HepG2 (cell line): ENCODE measurements around the gene TUT7. TPM values are rescaled to one million over a fixed set of nuclear protein-coding genes. Genes with fewer than 3 reads are reported as not detected.

Experiments used
- ATAC-seq: fragments of 200-7000 bp; cut with Tn5 transposase; 3 replicates; pipeline ENCODE4 v1.9.1; 2020; ENCODE audit warnings: mild to moderate bottlenecking, moderate library complexity
- BruUV-seq: library from RNA; stranded (reverse); fragments of 400-500 nt; replicated peaks from 2 replicates; lab custom pipeline; 2021; lab: Mats Ljungman, UMichigan
- CTCF ChIA-PET: fragments of 300-600 bp; formaldehyde crosslinking; extraction: SDS; loops from one replicate; lab custom pipeline; 2021; ENCODE audit warnings: low total read pairs, inconsistent platforms, low intra/inter-chr PET ratio; lab: Yijun Ruan, JAX
- POLR2A ChIA-PET: fragments of 350-600 bp; sonication (Branson Sonifier 250); formaldehyde crosslinking; loops from one replicate; lab custom pipeline; 2020; ENCODE audit warnings: antibody characterized with exemption, inconsistent platforms; lab: Yijun Ruan, JAX
- DNase-seq: peaks from one replicate; pipeline ENCODE4 v3.0.0-alpha.2; 2015; ENCODE audit warnings: low spot score
- FAIRE-seq: peaks from 3 replicates; lab custom pipeline; 2011; peaks lifted over from hg19 to GRCh38; lab: Jason Lieb, UNC
- H2AFZ ChIP-seq: one replicate; pipeline ENCODE4 v1.6.1; 2011; ENCODE audit warnings: low read length, inconsistent platforms
- H3K27ac ChIP-seq: fragments of 300-600 bp; 3 replicates; pipeline ENCODE4 v1.8.0; 2011; ENCODE audit warnings: mixed run types, mild to moderate bottlenecking, mixed read lengths, low read length, inconsistent platforms; ENCODE audit not compliant: insufficient read depth; ENCODE audit errors: extremely low read length
- H3K27me3 ChIP-seq, 2 experiments: fragments of 200-600 bp in 1 of 2; 2 replicates in 1 of 2; 3 replicates in 1 of 2; pipeline versions ENCODE4 v1.6.0 to v1.8.0; 2011; ENCODE audit warnings: low read length in 2 of 2, mild to moderate bottlenecking in 2 of 2, moderate library complexity in 2 of 2, inconsistent platforms in 1 of 2; ENCODE audit not compliant: insufficient read depth in 2 of 2, control insufficient read depth in 1 of 2
- H3K36me3 ChIP-seq, 2 experiments: fragments of 200-600 bp in 1 of 2; replicated peaks in 1 of 2; 2 replicates in 1 of 2; 3 replicates in 1 of 2; pipeline versions ENCODE4 v1.5.1 to v1.8.0; 2011; ENCODE audit warnings: low read length in 2 of 2, inconsistent platforms in 1 of 2; ENCODE audit not compliant: insufficient read depth in 2 of 2, control insufficient read depth in 1 of 2
- H3K4me1 ChIP-seq: 2 replicates; pipeline ENCODE4 v1.5.1; 2012; ENCODE audit warnings: low read length, inconsistent platforms; ENCODE audit not compliant: insufficient read depth
- H3K4me2 ChIP-seq: 2 replicates; pipeline ENCODE4 v1.6.0; 2011; ENCODE audit warnings: low read depth, low read length, inconsistent platforms
- H3K4me3 ChIP-seq, 3 experiments: fragments of 200-600 bp in 1 of 3; sonication (generic), shearing (Covaris generic) in 1 of 3; replicated peaks in 1 of 3; 2 replicates each; pipeline ENCODE4 v1.5.1; 2011 to 2016; ENCODE audit warnings: low read length in 3 of 3, inconsistent platforms in 2 of 3, low read depth in 2 of 3, mild to moderate bottlenecking in 2 of 3, control low read depth in 1 of 3, mixed read lengths in 1 of 3; ENCODE audit not compliant: insufficient read depth in 1 of 3
- H3K79me2 ChIP-seq: one replicate; pipeline ENCODE4 v1.6.1; 2011; ENCODE audit warnings: low read length, inconsistent platforms; ENCODE audit not compliant: insufficient read depth
- H3K9ac ChIP-seq: 2 replicates; pipeline ENCODE4 v1.6.0; 2011; ENCODE audit warnings: mild to moderate bottlenecking, low read depth, low read length, inconsistent platforms; ENCODE audit not compliant: insufficient read depth
- H3K9me3 ChIP-seq: 2 replicates; pipeline ENCODE4 v1.5.1; 2012; ENCODE audit warnings: mild to moderate bottlenecking, low read length
- H4K20me1 ChIP-seq: 2 replicates; pipeline ENCODE4 v1.6.0; 2011; ENCODE audit warnings: inconsistent platforms, mild to moderate bottlenecking, low read length, moderate library complexity; ENCODE audit not compliant: insufficient read depth
- E2F5 ChIP-seq: sonication (generic); formaldehyde crosslinking; conservative IDR thresholded peaks from 2 replicates; pipeline ENCODE4 v1.4.0; 2020; ENCODE audit warnings: missing genetic modification reagents
- GMEB1 ChIP-seq: sonication (generic); formaldehyde crosslinking; IDR thresholded peaks from 2 replicates; pipeline ENCODE4 v1.5.1; 2020; ENCODE audit warnings: missing genetic modification reagents, mild to moderate bottlenecking, borderline replicate concordance
- HOXD1 ChIP-seq: sonication (generic); formaldehyde crosslinking; IDR thresholded peaks from 2 replicates; pipeline ENCODE4 v1.5.0; 2020; ENCODE audit warnings: missing genetic modification reagents
- NBN ChIP-seq: fragments of 450-650 bp; conservative IDR thresholded peaks from 2 replicates; pipeline ENCODE4 v1.6.1; 2017
- SAP130 ChIP-seq: IDR thresholded peaks from 2 replicates; pipeline ENCODE4 v1.6.1; 2016; ENCODE audit warnings: low read depth
- ZFP90 ChIP-seq: sonication (generic); formaldehyde crosslinking; IDR thresholded peaks from 2 replicates; pipeline ENCODE4 v1.8.0; 2022; ENCODE audit warnings: missing genetic modification reagents, mild to moderate bottlenecking, inconsistent platforms, borderline replicate concordance
- ZNF317 ChIP-seq: sonication (generic); formaldehyde crosslinking; IDR thresholded peaks from 2 replicates; pipeline ENCODE4 v1.5.0; 2020; ENCODE audit warnings: mild to moderate bottlenecking, missing genetic modification reagents
- WGBS: methylation state at CpG from one replicate; pipeline ENCODE4 v1.1.6; 2017; ENCODE audit warnings: low lambda C conversion rate; 5-methylcytosine and 5-hydroxymethylcytosine counted together
- in situ Hi-C: cut with HindIII; loops from 2 replicates; pipeline ENCODE4 v1.10.0; 2017; ENCODE audit warnings: low pct_unique_long_range_greater_than_20kb; ENCODE audit not compliant: extremely low pct_ligation_motif_present
- intact Hi-C: fragments of 100-400 bp; cut with micrococcal nuclease; formaldehyde crosslinking; loops from one replicate; pipeline ENCODE4 v1.10.0; 2022; ENCODE audit not compliant: unreplicated experiment
- polyA plus RNA-seq, 8 experiments: library from polyadenylated mRNA; depleted of rRNA in 3 of 8; stranded (reverse) in 7 of 8; unstranded in 1 of 8; fragments of >200 nt; fragmentation: Illumina TruSeq in 4 of 8; extraction: Trizol in 4 of 8; gene quantifications; 2 replicates each; pipeline versions ENCODE4 v1.2.1 to v1.2.3, GENCODE V29; 2011 to 2016; ENCODE audit warnings: low read depth in 4 of 8, missing spikeins in 1 of 8, mixed read lengths in 1 of 8; ENCODE audit not compliant: insufficient read depth in 1 of 8
- total RNA-seq, 5 experiments: library from RNA; depleted of rRNA; stranded (reverse); fragments of >200 nt; fragmentation: Illumina TruSeq; extraction: Trizol; gene quantifications; 2 replicates each; pipeline ENCODE4 v1.2.3, GENCODE V29; 2016; ENCODE audit warnings: low read depth in 1 of 5

Gene TUT7
- total and polyA plus RNA-seq, 2 of the 13 experiments (the other 11 are each of a cell fraction or from before 2014, with no cell fraction given): 12.0 to 19.4 TPM

- peak; percentile 28 for FAIRE-seq
- H3K4me2 ChIP-seq: peak overlapping the region; percentile 85
- POLR2A ChIA-PET: interaction anchor here (1.4 kb wide), 1 partner anchor 53 kb away, joined by 6 read pairs; no protein-coding TSS in a partner anchor
- peaks cover 58% of the 10 kb centered on the region for H3K79me2 ChIP-seq
- H2AFZ ChIP-seq: no peak overlapping the region
- H3K9ac ChIP-seq: peak overlapping the region; percentile 92; the same call in 1 of the 2 replicates
- no peak for TF ChIP-seq ZFP90 (CRISPR knock-in tag)
- TF ChIP-seq HOXD1 (CRISPR knock-in tag): no peak
- TF ChIP-seq SAP130 (CRISPR knock-in tag): 0 out of 2 replicates have a peak, but pooled peaks have one; percentile 20
- no peak for TF ChIP-seq NBN
- TF ChIP-seq GMEB1 (CRISPR knock-in tag): no peak
- TF ChIP-seq ZNF317 (CRISPR knock-in tag): no peak
- no peak for TF ChIP-seq E2F5 (CRISPR knock-in tag)
- TF ChIP-seq, all 625 proteins: peak for 1
- H3K27ac ChIP-seq: no peak overlapping the region
- TSS peak; percentile 56 for BruUV-seq
- H4K20me1 ChIP-seq: peaks cover 5% of the 10 kb centered on the region
- DNase-seq (no peak), ATAC-seq (no peak)
- no peaks in the 10 kb centered on the region for H3K36me3 ChIP-seq
- CTCF ChIA-PET: no interaction called here
- H3K9me3 ChIP-seq: no peaks in the 10 kb centered on the region
- no peaks in the 10 kb centered on the region; a peak in 1 of 5 replicates for H3K27me3 ChIP-seq
- peaks cover 64% of the 10 kb centered on the region for H3K4me1 ChIP-seq
- H3K4me3 ChIP-seq: peak overlapping the region; percentile 94 to 100 (median 96); a peak in 5 of 6 replicates
- in situ Hi-C loops (no loop called here), intact Hi-C loops (loop anchor here (5.0 kb wide), 1 partner anchor 65 kb away; no protein-coding TSS in a partner anchor)
- 51% methylated on average over 5 of the region's 5 CpGs for WGBS
Observed at GRCh38 chr9:86352440-86353077, 1.7 kb downstream of the TUT7 start.
